HL-60 (cell line): ENCODE measurements around the gene CORT.
"Not testable (repeated sequence)": the region's sequence is repeated elsewhere in the genome, so short reads cannot be mapped to it uniquely, and the experiment has no call there.

Source experiments
- DNase-seq, 2 experiments: peaks; one replicate each; pipeline ENCODE4 v3.0.0-alpha.2; 2010 to 2020; ENCODE audit warnings: low read depth in 1 of 2, low spot score in 1 of 2
- H3K27ac ChIP-seq: fragments of 250-450 bp; sonication (Bioruptor Pico); replicated peaks from 2 replicates; pipeline ENCODE4 v1.5.1; 2020; ENCODE audit warnings: mild to moderate bottlenecking, moderate library complexity
- H3K27me3 ChIP-seq: fragments of 250-450 bp; sonication (Bioruptor Pico); 2 replicates; pipeline ENCODE4 v1.5.1; 2021; ENCODE audit warnings: mild to moderate bottlenecking, moderate library complexity; ENCODE audit not compliant: insufficient read depth, poor library complexity, severe bottlenecking
- H3K4me3 ChIP-seq: replicated peaks from 2 replicates; pipeline ENCODE4 v1.5.1; 2011; ENCODE audit warnings: mild to moderate bottlenecking, control low read depth, low read length; ENCODE audit not compliant: insufficient read depth
- GABPA ChIP-seq: IDR thresholded peaks from 2 replicates; pipeline ENCODE4 v1.6.1; 2012; ENCODE audit warnings: low read depth
- POLR2AphosphoS5 ChIP-seq: IDR thresholded peaks from 2 replicates; pipeline ENCODE4 v1.6.1; 2012; ENCODE audit warnings: low read depth
- REST ChIP-seq: IDR thresholded peaks from 2 replicates; pipeline ENCODE4 v1.6.1; 2012; ENCODE audit warnings: low read depth; ENCODE audit not compliant: insufficient replicate concordance
- SPI1 ChIP-seq: IDR thresholded peaks from 2 replicates; pipeline ENCODE4 v1.6.1; 2012; ENCODE audit warnings: low read depth, mild to moderate bottlenecking, borderline replicate concordance
- TF ChIP-seq, protein P1 (sequence below): IDR thresholded peaks from one replicate; pipeline ENCODE4 v1.5.1; 2011; ENCODE audit warnings: low read length, control low read depth, inconsistent platforms; ENCODE audit not compliant: insufficient read depth

The CORT gene

GRCh38 chr1:10456048-10456447 is 6.2 kb downstream of the CORT start:
- no peak overlapping the region for H3K4me3 ChIP-seq
- H3K27me3 ChIP-seq, result no peaks in the 10 kb centered on the region
- H3K27ac ChIP-seq, result no peak overlapping the region
- no peak for TF ChIP-seq GABPA
- TF ChIP-seq POLR2AphosphoS5, result no peak
- no peak for TF ChIP-seq SPI1
- TF ChIP-seq REST, result no peak
- TF ChIP-seq, protein P1, sequence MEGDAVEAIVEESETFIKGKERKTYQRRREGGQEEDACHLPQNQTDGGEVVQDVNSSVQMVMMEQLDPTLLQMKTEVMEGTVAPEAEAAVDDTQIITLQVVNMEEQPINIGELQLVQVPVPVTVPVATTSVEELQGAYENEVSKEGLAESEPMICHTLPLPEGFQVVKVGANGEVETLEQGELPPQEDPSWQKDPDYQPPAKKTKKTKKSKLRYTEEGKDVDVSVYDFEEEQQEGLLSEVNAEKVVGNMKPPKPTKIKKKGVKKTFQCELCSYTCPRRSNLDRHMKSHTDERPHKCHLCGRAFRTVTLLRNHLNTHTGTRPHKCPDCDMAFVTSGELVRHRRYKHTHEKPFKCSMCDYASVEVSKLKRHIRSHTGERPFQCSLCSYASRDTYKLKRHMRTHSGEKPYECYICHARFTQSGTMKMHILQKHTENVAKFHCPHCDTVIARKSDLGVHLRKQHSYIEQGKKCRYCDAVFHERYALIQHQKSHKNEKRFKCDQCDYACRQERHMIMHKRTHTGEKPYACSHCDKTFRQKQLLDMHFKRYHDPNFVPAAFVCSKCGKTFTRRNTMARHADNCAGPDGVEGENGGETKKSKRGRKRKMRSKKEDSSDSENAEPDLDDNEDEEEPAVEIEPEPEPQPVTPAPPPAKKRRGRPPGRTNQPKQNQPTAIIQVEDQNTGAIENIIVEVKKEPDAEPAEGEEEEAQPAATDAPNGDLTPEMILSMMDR, result no peak
- no peak for DNase-seq

DNA sequence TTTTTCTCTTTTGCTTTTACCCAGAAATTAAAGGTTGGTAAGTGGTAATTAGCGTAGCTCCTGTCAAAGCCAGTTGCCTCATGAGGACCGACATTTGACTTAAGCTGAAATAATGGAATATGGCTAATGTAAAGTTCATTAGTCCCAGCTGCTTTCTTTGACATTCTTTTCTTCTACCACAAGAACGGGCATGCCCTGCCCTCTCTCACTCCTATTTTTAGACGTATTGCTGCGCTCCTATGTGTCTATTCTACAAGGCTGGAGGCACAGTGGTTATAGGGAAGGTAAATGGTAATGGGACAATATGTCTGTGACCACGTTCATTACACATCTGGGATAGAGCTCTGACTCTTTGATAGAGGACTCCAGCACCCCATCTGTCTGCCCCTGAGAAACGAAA is 6.8 kb downstream of the CORT start:
- no peak overlapping the region for H3K27ac ChIP-seq
- no peak overlapping the region for H3K4me3 ChIP-seq
- DNase-seq, result no peak
- TF ChIP-seq SPI1 (no peak), POLR2AphosphoS5 (no peak), GABPA (no peak), REST (no peak)
- TF ChIP-seq, protein P1, result no peak
- no peaks in the 10 kb centered on the region for H3K27me3 ChIP-seq

DNA sequence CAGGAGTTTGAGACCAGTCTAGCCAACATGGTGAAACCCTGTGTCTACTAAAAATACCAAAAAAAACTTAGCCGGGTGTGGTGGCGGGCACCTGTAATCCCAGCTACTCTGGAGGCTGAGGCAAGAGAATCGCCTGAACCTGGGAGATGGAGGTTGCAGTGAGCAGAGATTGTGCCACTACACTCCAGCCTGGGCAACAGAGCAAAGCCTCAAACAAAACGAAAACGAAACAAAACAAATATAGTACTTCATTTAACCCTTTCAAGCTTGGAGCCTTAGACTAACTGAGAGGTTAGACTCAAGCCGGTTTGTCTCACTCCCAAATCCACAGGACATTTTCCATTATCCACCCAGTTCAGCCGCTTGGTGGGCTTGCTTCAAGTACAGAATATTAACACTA is 7.6 kb downstream of the CORT start:
- H3K4me3 ChIP-seq, H3K27ac ChIP-seq, DNase-seq, H3K27me3 ChIP-seq: not testable (repeated sequence)

GRCh38 chr1:10457875-10458274 is 8.0 kb downstream of the CORT start:
- no peak for TF ChIP-seq GABPA
- TF ChIP-seq, protein P1, result no peak
- TF ChIP-seq POLR2AphosphoS5, result no peak
- no peak for TF ChIP-seq SPI1
- TF ChIP-seq REST, result no peak
- no peak overlapping the region for H3K4me3 ChIP-seq
- H3K27me3 ChIP-seq, result no peaks in the 10 kb centered on the region
- no peak overlapping the region for H3K27ac ChIP-seq
- DNase-seq, result no peak
